Lower leg skin (tissue), 3 donors: Measurements from ENCODE around the gene NFYC.

Experiments
- CTCF ChIP-seq, 3 donors: fragments of 450-650 bp; IDR thresholded peaks; one replicate each; pipeline ENCODE4 v1.5.1; 2016; ENCODE audit warnings: antibody characterized with exemption in 3 of 3, mild to moderate bottlenecking in 3 of 3, moderate library complexity in 2 of 3
- POLR2A ChIP-seq, 2 donors: fragments of 450-650 bp; IDR thresholded peaks; one replicate each; pipeline ENCODE4 v1.6.1; 2016 to 2017; ENCODE audit warnings: antibody characterized with exemption in 2 of 2, mild to moderate bottlenecking in 1 of 2, moderate library complexity in 1 of 2

GRCh38 chr1:40760984-40761383 lies 69.5 kb downstream of the NFYC start:
- TF ChIP-seq CTCF (IDR thresholded peaks at IDR 0.05) (no peak), POLR2A (IDR thresholded peaks at IDR 0.05) (no peak)
